ENCODE measurements around the gene FAM221B.

DNA sequence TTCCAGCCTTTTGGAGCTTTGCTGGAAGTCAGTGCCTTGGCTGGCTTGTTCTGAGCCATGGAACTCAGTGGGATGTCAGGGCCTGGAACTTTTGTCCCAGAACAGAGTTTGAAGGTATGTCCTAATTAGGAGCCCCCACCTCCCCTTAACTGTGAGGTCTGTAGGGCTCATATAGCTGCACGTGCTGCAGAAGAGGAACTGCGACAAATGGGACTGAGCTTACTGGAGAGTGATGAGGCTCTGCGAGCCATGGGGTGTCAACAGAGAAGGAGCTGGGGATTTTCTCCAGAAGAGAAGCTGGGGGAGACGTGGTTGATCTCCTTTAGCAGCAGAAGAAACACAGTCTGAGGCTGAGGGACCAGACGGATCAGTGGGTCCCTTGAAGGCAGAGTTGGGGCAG lies 11.4 kb upstream of the FAM221B start:
- no peak for TF ChIP-seq POLR2A (IDR thresholded peaks at IDR 0.05)
- TF ChIP-seq, protein P1, sequence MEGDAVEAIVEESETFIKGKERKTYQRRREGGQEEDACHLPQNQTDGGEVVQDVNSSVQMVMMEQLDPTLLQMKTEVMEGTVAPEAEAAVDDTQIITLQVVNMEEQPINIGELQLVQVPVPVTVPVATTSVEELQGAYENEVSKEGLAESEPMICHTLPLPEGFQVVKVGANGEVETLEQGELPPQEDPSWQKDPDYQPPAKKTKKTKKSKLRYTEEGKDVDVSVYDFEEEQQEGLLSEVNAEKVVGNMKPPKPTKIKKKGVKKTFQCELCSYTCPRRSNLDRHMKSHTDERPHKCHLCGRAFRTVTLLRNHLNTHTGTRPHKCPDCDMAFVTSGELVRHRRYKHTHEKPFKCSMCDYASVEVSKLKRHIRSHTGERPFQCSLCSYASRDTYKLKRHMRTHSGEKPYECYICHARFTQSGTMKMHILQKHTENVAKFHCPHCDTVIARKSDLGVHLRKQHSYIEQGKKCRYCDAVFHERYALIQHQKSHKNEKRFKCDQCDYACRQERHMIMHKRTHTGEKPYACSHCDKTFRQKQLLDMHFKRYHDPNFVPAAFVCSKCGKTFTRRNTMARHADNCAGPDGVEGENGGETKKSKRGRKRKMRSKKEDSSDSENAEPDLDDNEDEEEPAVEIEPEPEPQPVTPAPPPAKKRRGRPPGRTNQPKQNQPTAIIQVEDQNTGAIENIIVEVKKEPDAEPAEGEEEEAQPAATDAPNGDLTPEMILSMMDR (IDR thresholded peaks at IDR 0.05 in 4 of 5, conservative IDR thresholded peaks at IDR 0.05 in 1 of 5): no peak
